ENCODE results near the gene RASL11A. TPM values are rescaled to one million over a fixed set of nuclear protein-coding genes. Genes with fewer than 3 reads are reported as not detected.

RASL11A gene
- total RNA-seq, 2 donors from 2014 or later = 0.95 to 1.1 TPM

GRCh38 chr13:27259831-27260230, 10.8 kb upstream of the RASL11A start:
- no peak overlapping the region for H3K4me3 Mint-ChIP-seq
- H3K4me1 Mint-ChIP-seq = no peaks in the 10 kb centered on the region
- Histone ChIP-seq H3K27me3 (ENCODE audit: control insufficient read depth, insufficient read depth, low read length, poor library complexity, severe bottlenecking) (no peaks in the 10 kb centered on the region), H3K4me1 (ENCODE audit: control insufficient read depth, insufficient read depth, low read length) (no peaks in the 10 kb centered on the region), H3K9ac (ENCODE audit: extremely low read depth, low read length, poor library complexity, severe bottlenecking) (no peak overlapping the region), H3K4me3 (ENCODE audit: low read length) (no peak overlapping the region), H3K36me3 (ENCODE audit: control insufficient read depth, insufficient read depth, low read length) (peaks cover 59% of the 10 kb centered on the region), H3K9me3 (ENCODE audit: control insufficient read depth, low read length) (no peaks in the 10 kb centered on the region), H3K27ac (ENCODE audit: low read depth, low read length) (no peak overlapping the region)
- peaks cover 49% of the 10 kb centered on the region for H3K36me3 Mint-ChIP-seq (ENCODE audit: low read depth)
- DNase-seq = no peak
- 92 to 100% methylated on average over 2 of the region's 2 CpGs for WGBS, 2 experiments (ENCODE audit: insufficient coverage in 1 of 2, insufficient read length in 1 of 2)
- TF ChIP-seq, protein P1, sequence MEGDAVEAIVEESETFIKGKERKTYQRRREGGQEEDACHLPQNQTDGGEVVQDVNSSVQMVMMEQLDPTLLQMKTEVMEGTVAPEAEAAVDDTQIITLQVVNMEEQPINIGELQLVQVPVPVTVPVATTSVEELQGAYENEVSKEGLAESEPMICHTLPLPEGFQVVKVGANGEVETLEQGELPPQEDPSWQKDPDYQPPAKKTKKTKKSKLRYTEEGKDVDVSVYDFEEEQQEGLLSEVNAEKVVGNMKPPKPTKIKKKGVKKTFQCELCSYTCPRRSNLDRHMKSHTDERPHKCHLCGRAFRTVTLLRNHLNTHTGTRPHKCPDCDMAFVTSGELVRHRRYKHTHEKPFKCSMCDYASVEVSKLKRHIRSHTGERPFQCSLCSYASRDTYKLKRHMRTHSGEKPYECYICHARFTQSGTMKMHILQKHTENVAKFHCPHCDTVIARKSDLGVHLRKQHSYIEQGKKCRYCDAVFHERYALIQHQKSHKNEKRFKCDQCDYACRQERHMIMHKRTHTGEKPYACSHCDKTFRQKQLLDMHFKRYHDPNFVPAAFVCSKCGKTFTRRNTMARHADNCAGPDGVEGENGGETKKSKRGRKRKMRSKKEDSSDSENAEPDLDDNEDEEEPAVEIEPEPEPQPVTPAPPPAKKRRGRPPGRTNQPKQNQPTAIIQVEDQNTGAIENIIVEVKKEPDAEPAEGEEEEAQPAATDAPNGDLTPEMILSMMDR (conservative IDR thresholded peaks at IDR 0.05) = no peak
- peak overlapping the region; percentile 20 for H3K27ac Mint-ChIP-seq
- no peaks in the 10 kb centered on the region for H3K9me3 Mint-ChIP-seq
- no peaks in the 10 kb centered on the region for H3K27me3 Mint-ChIP-seq (ENCODE audit: insufficient read depth)

DNA sequence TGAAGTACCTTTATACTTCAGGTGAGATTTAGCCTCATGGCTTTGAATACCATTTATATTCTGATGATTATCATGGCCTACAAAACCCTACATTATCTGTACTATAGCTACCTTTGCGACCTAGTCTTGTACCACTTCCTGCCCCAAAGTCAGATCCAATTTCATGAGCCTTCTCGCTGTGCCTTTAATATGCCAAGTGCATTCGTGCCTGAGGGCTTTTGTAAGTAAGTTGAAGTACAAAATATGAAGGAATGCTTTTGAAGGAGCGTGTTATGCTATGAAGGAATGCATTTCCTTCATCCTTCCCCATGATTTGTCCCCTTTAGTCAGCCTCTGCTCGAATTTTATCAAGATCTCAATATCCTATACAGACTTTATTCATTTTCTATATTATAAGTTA, 9.2 kb upstream of the RASL11A start:
- TF ChIP-seq, protein P1 (conservative IDR thresholded peaks at IDR 0.05) = no peak
- Mint-ChIP-seq H3K27ac (no peak overlapping the region), H3K27me3 (ENCODE audit: insufficient read depth) (no peaks in the 10 kb centered on the region), H3K4me3 (no peak overlapping the region), H3K36me3 (ENCODE audit: low read depth) (peaks cover 37% of the 10 kb centered on the region), H3K4me1 (no peaks in the 10 kb centered on the region), H3K9me3 (no peaks in the 10 kb centered on the region)
- no peak for DNase-seq
- peaks cover 43% of the 10 kb centered on the region for H3K36me3 ChIP-seq (ENCODE audit: control insufficient read depth, insufficient read depth, low read length)
- H3K9me3 ChIP-seq (ENCODE audit: control insufficient read depth, low read length) = no peaks in the 10 kb centered on the region
- H3K27me3 ChIP-seq (ENCODE audit: control insufficient read depth, insufficient read depth, low read length, poor library complexity, severe bottlenecking) = no peaks in the 10 kb centered on the region
- WGBS, 2 experiments (ENCODE audit: insufficient coverage in 1 of 2, insufficient read length in 1 of 2) = 95% methylated on average over 4 of the region's 5 CpGs; no CpG with 5 or more reads in 1 of the 2 experiments
- H3K4me1 ChIP-seq (ENCODE audit: control insufficient read depth, insufficient read depth, low read length) = no peaks in the 10 kb centered on the region
- H3K4me3 ChIP-seq (ENCODE audit: low read length) = no peak overlapping the region
- no peak overlapping the region for H3K9ac ChIP-seq (ENCODE audit: extremely low read depth, low read length, poor library complexity, severe bottlenecking)
- H3K27ac ChIP-seq (ENCODE audit: low read depth, low read length) = no peak overlapping the region

DNA sequence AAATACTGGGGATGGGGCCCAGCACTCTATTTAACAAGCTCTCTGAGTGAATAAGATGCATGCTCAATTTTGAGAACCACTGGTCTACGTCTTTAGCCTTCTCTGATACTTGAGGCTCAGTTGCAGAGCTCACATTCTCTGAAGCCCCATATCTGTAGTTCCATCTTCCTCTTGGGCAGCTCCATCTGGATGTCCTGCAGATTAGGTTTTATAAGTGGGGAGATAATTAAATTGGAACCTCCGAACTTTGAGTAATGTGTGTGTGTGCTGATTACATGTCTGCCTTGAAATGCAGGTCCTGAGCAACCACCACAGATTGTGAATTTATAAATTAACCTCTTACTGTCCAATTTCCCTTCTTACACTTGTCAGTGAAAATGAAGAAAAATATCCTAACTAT, 7.2 kb upstream of the RASL11A start:
- H3K9me3 ChIP-seq (ENCODE audit: control insufficient read depth, low read length) = no peaks in the 10 kb centered on the region
- WGBS, 2 experiments (ENCODE audit: insufficient coverage in 1 of 2, insufficient read length in 1 of 2) = 80 to 87% methylated on average over 2 of the region's 2 CpGs
- no peaks in the 10 kb centered on the region for H3K4me1 Mint-ChIP-seq
- no peaks in the 10 kb centered on the region for H3K27me3 ChIP-seq (ENCODE audit: control insufficient read depth, insufficient read depth, low read length, poor library complexity, severe bottlenecking)
- no peak overlapping the region for H3K9ac ChIP-seq (ENCODE audit: extremely low read depth, low read length, poor library complexity, severe bottlenecking)
- peaks cover 16% of the 10 kb centered on the region for H3K27me3 Mint-ChIP-seq (ENCODE audit: insufficient read depth)
- peak overlapping the region; percentile 68 for H3K27ac ChIP-seq (ENCODE audit: low read depth, low read length)
- DNase-seq = no peak
- H3K9me3 Mint-ChIP-seq = no peaks in the 10 kb centered on the region
- no peak overlapping the region for H3K4me3 Mint-ChIP-seq
- peaks cover 23% of the 10 kb centered on the region for H3K36me3 ChIP-seq (ENCODE audit: control insufficient read depth, insufficient read depth, low read length)
- TF ChIP-seq, protein P1 (conservative IDR thresholded peaks at IDR 0.05) = no peak
- H3K4me3 ChIP-seq (ENCODE audit: low read length) = no peak overlapping the region
- H3K4me1 ChIP-seq (ENCODE audit: control insufficient read depth, insufficient read depth, low read length) = no peaks in the 10 kb centered on the region
- peaks cover 20% of the 10 kb centered on the region for H3K36me3 Mint-ChIP-seq (ENCODE audit: low read depth)
- H3K27ac Mint-ChIP-seq = no peak overlapping the region

Data from endodermal cell (in vitro differentiated cells).